Activated CD8-positive, alpha-beta memory T cell treated with anti-CD3 and anti-CD28 coated beads, Interleukin-2, amount 50 U/mL, for 1 hour (primary cell): ENCODE measurements around the gene RHOA.

ENCODE experiments used
- DNase-seq: peaks from one replicate; pipeline ENCODE4 v3.0.0-alpha.2; 2020; ENCODE audit errors: extremely low read depth

RHOA gene

GRCh38 chr3:49324768-49325167 is 87.0 kb downstream of the RHOA start:
- no peak for DNase-seq

GRCh38 chr3:49316696-49317457 is 94.9 kb downstream of the RHOA start:
- DNase-seq = no peak

- no peak for DNase-seq
Observed at GRCh38 chr3:49313896-49314688, 97.7 kb downstream of the RHOA start.

- DNase-seq = no peak
Observed at GRCh38 chr3:49311283-49311682, 100.5 kb downstream of the RHOA start.

- DNase-seq = no peak
Observed at GRCh38 chr3:49310677-49311076, 101.1 kb downstream of the RHOA start.
